Stimulated activated CD4-positive, alpha-beta T cell treated with anti-CD3 and anti-CD28 coated beads, Interleukin-2, amount 100 ng/mL, for 24 hours (primary cell): Measurements from ENCODE around the gene SRRT.
A peak's percentile ranks its signal among the peaks of the same experiment; 100 is the strongest.

Experiments used
- DNase-seq, 2 donors: peaks; one replicate each; pipeline ENCODE4 v3.0.0-alpha.2; 2020

The SRRT gene

GRCh38 chr7:100882201-100882600 lies 7.3 kb downstream of the SRRT start:
- no peak for DNase-seq

- no peak for DNase-seq
Measured at GRCh38 chr7:100882785-100883526, 8.1 kb downstream of the SRRT start.

- no peak for DNase-seq
Measured at GRCh38 chr7:100884736-100885439, 10.0 kb downstream of the SRRT start.

- DNase-seq, result no peak
Measured at GRCh38 chr7:100885440-100886141, 10.7 kb downstream of the SRRT start.

- DNase-seq, result no peak
Measured at GRCh38 chr7:100886142-100886935, 11.4 kb downstream of the SRRT start.

GRCh38 chr7:100886936-100887515 lies 12.1 kb downstream of the SRRT start:
- no peak for DNase-seq

- DNase-seq, result peak; percentile 48 to 65
Measured at GRCh38 chr7:100887516-100888290, 12.8 kb downstream of the SRRT start.

- DNase-seq, result no peak
Measured at GRCh38 chr7:100888291-100888987, 13.5 kb downstream of the SRRT start.

GRCh38 chr7:100888988-100889750 lies 14.3 kb downstream of the SRRT start, which contains the start of gene UFSP1:
Gene UFSP1 (minus strand): TSS chr7:100889715. CDS start chr7:100889271, 444 bp downstream.
- no peak for DNase-seq

GRCh38 chr7:100890653-100891567 lies 16.0 kb downstream of the SRRT start:
- no peak for DNase-seq

GRCh38 chr7:100891568-100892247 lies 16.8 kb downstream of the SRRT start:
- DNase-seq, result no peak

- DNase-seq, result no peak
Measured at GRCh38 chr7:100892364-100893317, 17.7 kb downstream of the SRRT start.

GRCh38 chr7:100893318-100893895 lies 18.5 kb downstream of the SRRT start:
- no peak for DNase-seq

- DNase-seq, result no peak
Measured at GRCh38 chr7:100893910-100894721, 19.2 kb downstream of the SRRT start.

- peak; percentile 69 to 74 for DNase-seq
Measured at GRCh38 chr7:100894860-100895700, 20.2 kb downstream of the SRRT start.
